PC-9 (cell line): Measurements from ENCODE around the gene MAP6D1.

Experiments used
- CTCF ChIP-seq: fragments of 200-600 bp; sonication (generic); conservative IDR thresholded peaks from 2 replicates; pipeline ENCODE4 v1.6.1; 2017; ENCODE audit warnings: mixed run types, antibody characterized with exemption, mild to moderate bottlenecking, moderate library complexity
- EZH2 ChIP-seq: fragments of 200-600 bp; sonication (generic); IDR thresholded peaks from 2 replicates; pipeline ENCODE4 v1.8.0; 2017; ENCODE audit warnings: antibody characterized with exemption, low read depth

- TF ChIP-seq CTCF (no peak), EZH2 (no peak)
Measured at GRCh38 chr3:183815951-183816475, 9.4 kb downstream of the MAP6D1 start.
